Mesenchymal stem cell (in vitro differentiated cells and primary cell): ENCODE measurements around the gene CD19.

Experiments used
- DNase-seq: peaks from one replicate; pipeline ENCODE4 v3.0.0-alpha.2; 2013
- H2AFZ ChIP-seq: one replicate; pipeline ENCODE4 v1.6.1; 2013; ENCODE audit warnings: low read depth, mild to moderate bottlenecking, control low read depth, inconsistent platforms, low read length, moderate library complexity
- H2AK5ac ChIP-seq: 2 replicates; pipeline ENCODE4 v1.6.1; 2013; ENCODE audit warnings: low read length, moderate library complexity, mild to moderate bottlenecking, inconsistent platforms; ENCODE audit not compliant: severe bottlenecking
- H2BK120ac ChIP-seq: one replicate; pipeline ENCODE4 v1.6.1; 2013; ENCODE audit warnings: low read depth, mild to moderate bottlenecking, inconsistent platforms, low read length, moderate library complexity
- H2BK12ac ChIP-seq, 2 experiments: one replicate each; pipeline ENCODE4 v1.6.1; 2013; ENCODE audit warnings: inconsistent platforms in 2 of 2, low read length in 2 of 2, mild to moderate bottlenecking in 2 of 2, moderate library complexity in 2 of 2, control low read depth in 1 of 2
- H2BK15ac ChIP-seq: one replicate; pipeline ENCODE4 v1.6.1; 2013; ENCODE audit warnings: mild to moderate bottlenecking, low read depth, inconsistent platforms; ENCODE audit not compliant: poor library complexity, severe bottlenecking
- H2BK5ac ChIP-seq: 2 replicates; pipeline ENCODE4 v1.6.1; 2013; ENCODE audit warnings: low read depth, mild to moderate bottlenecking, low read length, control low read depth, inconsistent platforms; ENCODE audit not compliant: poor library complexity, severe bottlenecking
- H3K14ac ChIP-seq, 2 experiments: one replicate each; pipeline ENCODE4 v1.6.1; 2013; ENCODE audit warnings: inconsistent platforms in 2 of 2, low read length in 2 of 2, control low read depth in 1 of 2, mild to moderate bottlenecking in 1 of 2, moderate library complexity in 1 of 2
- H3K18ac ChIP-seq, 2 experiments: one replicate each; pipeline ENCODE4 v1.6.1; 2013; ENCODE audit warnings: inconsistent platforms in 2 of 2, low read length in 2 of 2, control low read depth in 1 of 2, low read depth in 1 of 2, mild to moderate bottlenecking in 1 of 2
- H3K23ac ChIP-seq, 2 experiments: one replicate each; pipeline ENCODE4 v1.6.1; 2013; ENCODE audit warnings: inconsistent platforms in 2 of 2, low read length in 2 of 2, mild to moderate bottlenecking in 2 of 2, moderate library complexity in 2 of 2, control low read depth in 1 of 2
- H3K27ac ChIP-seq: 2 replicates; pipeline ENCODE4 v1.5.1; 2013; ENCODE audit warnings: mild to moderate bottlenecking, moderate library complexity, low read length, control low read depth, inconsistent platforms; ENCODE audit not compliant: poor library complexity, severe bottlenecking
- H3K27me3 ChIP-seq, 2 experiments: 2 replicates each; pipeline versions ENCODE4 v1.6.1 to v1.7.0; 2013; ENCODE audit warnings: low read length in 2 of 2, mild to moderate bottlenecking in 2 of 2, moderate library complexity in 2 of 2, control low read depth in 1 of 2, inconsistent platforms in 1 of 2; ENCODE audit not compliant: control insufficient read depth in 1 of 2, insufficient read depth in 1 of 2
- H3K36me3 ChIP-seq, 2 experiments: 2 replicates each; pipeline versions ENCODE4 v1.6.1 to v1.7.0; 2013; ENCODE audit warnings: low read length in 2 of 2, control low read depth in 1 of 2, inconsistent platforms in 1 of 2, low read depth in 1 of 2, mild to moderate bottlenecking in 1 of 2; ENCODE audit not compliant: insufficient read depth in 2 of 2, control insufficient read depth in 1 of 2
- H3K4ac ChIP-seq, 2 experiments: one replicate each; pipeline ENCODE4 v1.6.1; 2013; ENCODE audit warnings: inconsistent platforms in 2 of 2, low read length in 2 of 2, mild to moderate bottlenecking in 2 of 2, moderate library complexity in 2 of 2, control low read depth in 1 of 2, low read depth in 1 of 2
- H3K4me1 ChIP-seq: 2 replicates; pipeline ENCODE4 v1.6.1; 2013; ENCODE audit warnings: low read depth, low read length, control low read depth; ENCODE audit not compliant: control insufficient read depth, insufficient read depth
- H3K4me2 ChIP-seq: 2 replicates; pipeline ENCODE4 v1.6.1; 2013; ENCODE audit warnings: low read length, mild to moderate bottlenecking, inconsistent platforms; ENCODE audit not compliant: poor library complexity, severe bottlenecking
- H3K4me3 ChIP-seq, 2 experiments: 2 replicates each; pipeline versions ENCODE4 v1.5.1 to v1.7.0; 2013; ENCODE audit warnings: low read length in 2 of 2, mild to moderate bottlenecking in 2 of 2, control low read depth in 1 of 2, low read depth in 1 of 2; ENCODE audit not compliant: insufficient read depth in 1 of 2
- H3K79me1 ChIP-seq: replicated peaks from 2 replicates; pipeline ENCODE4 v1.6.1; 2013; ENCODE audit warnings: mild to moderate bottlenecking, control low read depth, low read length, inconsistent platforms; ENCODE audit not compliant: poor library complexity, severe bottlenecking
- H3K9ac ChIP-seq: 2 replicates; pipeline ENCODE4 v1.7.0; 2013; ENCODE audit warnings: mild to moderate bottlenecking, low read length, moderate library complexity
- H3K9me3 ChIP-seq: 2 replicates; pipeline ENCODE4 v1.7.0; 2013; ENCODE audit warnings: mild to moderate bottlenecking, low read length; ENCODE audit not compliant: control insufficient read depth
- H4K8ac ChIP-seq: one replicate; pipeline ENCODE4 v1.6.1; 2013; ENCODE audit warnings: inconsistent platforms, mild to moderate bottlenecking, low read length, moderate library complexity
- H4K91ac ChIP-seq: one replicate; pipeline ENCODE4 v1.6.1; 2013; ENCODE audit warnings: mild to moderate bottlenecking, low read length, inconsistent platforms
- WGBS: methylation state at CpG from one replicate; pipeline ENCODE4 v1.1.7; 2013; ENCODE audit warnings: mixed read lengths; 5-methylcytosine and 5-hydroxymethylcytosine counted together

The CD19 gene

DNA sequence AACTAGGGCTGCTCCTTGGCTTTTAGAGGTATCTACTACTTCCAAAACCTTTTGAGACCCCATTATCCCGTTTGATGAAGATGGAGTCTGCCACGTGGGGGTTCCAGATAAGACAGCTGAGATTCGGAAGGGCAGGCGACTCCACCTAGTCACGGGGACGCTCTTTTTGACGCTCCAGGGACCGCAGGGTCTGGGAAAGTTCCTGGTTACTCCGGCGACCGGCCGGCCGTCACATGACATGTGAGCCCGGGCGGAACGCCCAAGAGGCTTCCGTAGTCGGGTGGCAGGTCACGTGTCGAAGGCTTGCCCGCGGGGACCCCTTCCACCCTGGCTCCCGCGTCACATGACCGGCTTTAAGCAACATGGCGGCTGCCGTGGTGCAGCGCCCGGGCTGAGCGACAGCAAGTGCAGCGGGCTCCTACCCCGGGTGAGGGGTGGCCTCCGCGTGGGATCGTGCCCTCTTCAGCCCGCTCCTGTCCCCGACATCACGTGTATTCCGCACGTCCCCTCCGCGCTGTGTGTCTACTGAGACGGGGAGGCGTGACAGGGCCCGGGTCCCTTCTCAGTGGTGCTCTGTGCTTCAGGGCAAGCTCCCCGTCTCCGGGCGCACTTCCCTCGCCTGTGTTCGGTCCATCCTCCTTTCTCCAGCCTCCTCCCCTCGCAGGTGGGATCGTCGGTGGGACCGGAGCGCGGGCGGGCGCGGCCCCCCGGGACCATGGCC, 42.8 kb downstream of the CD19 start, which contains the start of gene SPNS1:
TSS of gene SPNS1 (plus strand) at position 342 of the 721 bp plus-strand sequence. CDS start at position 716, 374 bp downstream.
- Histone ChIP-seq H2BK15ac (peak within 1 kb of the TSS; percentile 92), H3K27ac (peak within 1 kb of the TSS; percentile 70), H2BK120ac (peak within 1 kb of the TSS; percentile 54), H3K23ac (peak within 1 kb of the TSS in 1 of 2 experiments; percentile 92), H3K79me1 (peaks cover 35% of the 10 kb centered on the region), H3K14ac (peak within 1 kb of the TSS in 1 of 2 experiments; percentile 86), H3K36me3 (peaks cover 18 to 31% of the 10 kb centered on the region in 2 experiments), H2BK12ac (peak within 1 kb of the TSS in 1 of 2 experiments; percentile 8), H4K91ac (peak within 1 kb of the TSS; percentile 98), H3K27me3 (no peaks in the 10 kb centered on the region), H3K4ac (peak within 1 kb of the TSS; percentile 80 to 94), H3K4me1 (peaks cover 5% of the 10 kb centered on the region), H2AK5ac (no peak within 1 kb of the TSS), H3K9ac (peak within 1 kb of the TSS; percentile 99), H3K18ac (peak within 1 kb of the TSS; percentile 95 to 96), H2BK5ac (peak within 1 kb of the TSS; percentile 1), H4K8ac (peak within 1 kb of the TSS; percentile 100), H3K4me3 (peak within 1 kb of the TSS; percentile 90 to 99), H3K4me2 (peak within 1 kb of the TSS; percentile 86), H2AFZ (peak within 1 kb of the TSS; percentile 92), H3K9me3 (no peaks in the 10 kb centered on the region)
- peak; percentile 97 for DNase-seq
- WGBS: under 1% methylated on average over 60 of the region's 60 CpGs

DNA sequence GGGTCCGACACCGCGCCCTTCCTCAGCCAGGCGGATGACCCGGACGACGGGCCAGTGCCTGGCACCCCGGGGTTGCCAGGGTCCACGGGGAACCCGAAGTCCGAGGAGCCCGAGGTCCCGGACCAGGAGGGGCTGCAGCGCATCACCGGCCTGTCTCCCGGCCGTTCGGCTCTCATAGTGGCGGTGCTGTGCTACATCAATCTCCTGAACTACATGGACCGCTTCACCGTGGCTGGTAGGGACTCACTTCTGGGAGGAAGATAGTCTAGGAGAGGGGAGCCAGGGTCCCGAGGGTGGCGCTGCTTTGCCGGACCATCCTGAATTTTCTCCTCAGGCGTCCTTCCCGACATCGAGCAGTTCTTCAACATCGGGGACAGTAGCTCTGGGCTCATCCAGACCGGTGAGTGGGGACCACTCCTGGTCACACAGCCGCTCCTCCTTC, 43.4 kb downstream of the CD19 start:
- H2BK120ac ChIP-seq: peak overlapping the region; percentile 54
- peaks cover 5% of the 10 kb centered on the region for H3K4me1 ChIP-seq
- H2AFZ ChIP-seq: peak overlapping the region; percentile 92
- H3K18ac ChIP-seq: peak overlapping the region; percentile 95 to 96
- no peaks in the 10 kb centered on the region for H3K9me3 ChIP-seq
- no peak overlapping the region for H3K14ac ChIP-seq
- no peaks in the 10 kb centered on the region for H3K27me3 ChIP-seq
- H3K23ac ChIP-seq: no peak overlapping the region
- H2BK12ac ChIP-seq: no peak overlapping the region
- H2AK5ac ChIP-seq: no peak overlapping the region
- H3K4me2 ChIP-seq: peak overlapping the region; percentile 86
- H3K9ac ChIP-seq: peak overlapping the region; percentile 99
- H4K8ac ChIP-seq: peak overlapping the region; percentile 100
- peaks cover 22 to 31% of the 10 kb centered on the region in 2 experiments for H3K36me3 ChIP-seq
- H3K79me1 ChIP-seq: peaks cover 35% of the 10 kb centered on the region
- no peak overlapping the region for H2BK5ac ChIP-seq
- H3K4me3 ChIP-seq: peak overlapping the region; percentile 90 to 99
- peak overlapping the region; percentile 54 for H4K91ac ChIP-seq
- peak; percentile 13 for DNase-seq
- peak overlapping the region; percentile 78 for H2BK15ac ChIP-seq
- no peak overlapping the region for H3K27ac ChIP-seq
- WGBS: 24% methylated on average over 30 of the region's 30 CpGs
- H3K4ac ChIP-seq: peak overlapping the region; percentile 80 to 94

DNA sequence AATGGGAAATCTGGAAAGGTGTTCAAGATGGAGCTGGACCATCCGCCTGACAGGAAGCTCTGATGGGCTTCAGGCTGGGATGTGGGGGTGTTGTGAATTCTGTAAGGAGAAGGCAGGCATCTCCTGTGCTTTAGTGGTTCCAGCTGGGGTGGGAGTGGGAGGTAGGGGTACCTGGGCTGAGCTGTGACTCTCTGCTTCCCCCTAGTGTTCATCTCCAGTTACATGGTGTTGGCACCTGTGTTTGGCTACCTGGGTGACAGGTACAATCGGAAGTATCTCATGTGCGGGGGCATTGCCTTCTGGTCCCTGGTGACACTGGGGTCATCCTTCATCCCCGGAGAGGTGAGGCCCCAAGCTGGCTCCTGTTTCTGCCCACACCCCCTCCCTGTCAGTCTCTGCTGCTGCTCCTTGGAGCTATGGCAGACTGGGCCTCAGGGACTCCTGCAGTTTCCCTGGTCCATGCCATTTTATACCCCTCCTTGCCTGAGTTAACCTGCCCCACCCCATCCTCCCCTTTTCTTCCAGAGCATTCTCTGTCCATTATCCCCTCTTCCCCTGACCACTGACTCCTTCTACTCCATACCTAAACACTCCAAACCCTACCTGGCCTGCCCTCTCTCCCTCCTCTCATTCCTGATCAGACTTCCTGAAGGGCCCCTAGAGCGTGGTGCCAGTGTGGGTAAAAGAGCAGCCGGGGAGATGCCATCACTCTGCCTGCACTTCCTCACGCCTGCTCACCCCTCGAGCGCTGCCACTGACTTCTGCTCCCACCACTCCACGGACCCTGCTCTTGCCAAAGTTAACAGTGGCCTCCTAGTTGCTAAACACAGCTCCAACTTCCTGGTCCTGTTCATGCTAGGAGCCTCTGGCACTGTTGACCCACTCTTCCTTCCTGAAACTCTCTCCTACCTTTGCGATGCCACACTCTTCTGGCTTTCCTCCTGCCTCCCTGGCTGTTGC, 46.2 kb downstream of the CD19 start:
- no peak overlapping the region for H3K18ac ChIP-seq
- 91% methylated on average over 11 of the region's 11 CpGs for WGBS
- no peak overlapping the region for H3K27ac ChIP-seq

More for the DNA sequence above, 46.2 kb downstream of the CD19 start:
- Histone ChIP-seq H3K23ac (no peak overlapping the region), H2BK15ac (no peak overlapping the region), H2BK120ac (no peak overlapping the region), H3K9ac (no peak overlapping the region), H2AK5ac (no peak overlapping the region), H3K14ac (no peak overlapping the region), H3K79me1 (peaks cover 46% of the 10 kb centered on the region), H3K4me1 (peaks cover 5% of the 10 kb centered on the region), H3K36me3 (peaks cover 48 to 58% of the 10 kb centered on the region in 2 experiments), H2AFZ (no peak overlapping the region), H3K4me3 (no peak overlapping the region), H3K27me3 (no peaks in the 10 kb centered on the region), H2BK5ac (no peak overlapping the region), H4K91ac (no peak overlapping the region), H3K4me2 (no peak overlapping the region), H2BK12ac (no peak overlapping the region), H3K4ac (no peak overlapping the region), H3K9me3 (peaks cover 3% of the 10 kb centered on the region), H4K8ac (no peak overlapping the region)
- DNase-seq: no peak
